Activated T-cell treated with anti-CD3 and anti-CD28 coated beads, Interleukin-2, amount 50 U/mL, for 24 hours (primary cell): ENCODE results near the gene RFLNA.

Experiments used
- DNase-seq: peaks from one replicate; pipeline ENCODE4 v3.0.0-alpha.2; 2020
- H3K27ac Mint-ChIP-seq: 2 replicates; pipeline ENCODE4 v1.8.0; 2020; ENCODE audit warnings: mild to moderate bottlenecking, mixed read lengths
- H3K27me3 Mint-ChIP-seq: 2 replicates; pipeline ENCODE4 v1.8.0; 2020; ENCODE audit warnings: mixed read lengths
- H3K36me3 Mint-ChIP-seq: 2 replicates; pipeline ENCODE4 v1.8.0; 2020; ENCODE audit warnings: low read depth, mixed read lengths
- H3K4me1 Mint-ChIP-seq: 2 replicates; pipeline ENCODE4 v1.8.0; 2020; ENCODE audit warnings: low read depth, mixed read lengths
- H3K4me3 Mint-ChIP-seq: 2 replicates; pipeline ENCODE4 v1.8.0; 2020; ENCODE audit warnings: mild to moderate bottlenecking, moderate library complexity, mixed read lengths
- H3K9me3 Mint-ChIP-seq: 2 replicates; pipeline ENCODE4 v1.8.0; 2020; ENCODE audit warnings: mixed read lengths

RFLNA gene

DNA sequence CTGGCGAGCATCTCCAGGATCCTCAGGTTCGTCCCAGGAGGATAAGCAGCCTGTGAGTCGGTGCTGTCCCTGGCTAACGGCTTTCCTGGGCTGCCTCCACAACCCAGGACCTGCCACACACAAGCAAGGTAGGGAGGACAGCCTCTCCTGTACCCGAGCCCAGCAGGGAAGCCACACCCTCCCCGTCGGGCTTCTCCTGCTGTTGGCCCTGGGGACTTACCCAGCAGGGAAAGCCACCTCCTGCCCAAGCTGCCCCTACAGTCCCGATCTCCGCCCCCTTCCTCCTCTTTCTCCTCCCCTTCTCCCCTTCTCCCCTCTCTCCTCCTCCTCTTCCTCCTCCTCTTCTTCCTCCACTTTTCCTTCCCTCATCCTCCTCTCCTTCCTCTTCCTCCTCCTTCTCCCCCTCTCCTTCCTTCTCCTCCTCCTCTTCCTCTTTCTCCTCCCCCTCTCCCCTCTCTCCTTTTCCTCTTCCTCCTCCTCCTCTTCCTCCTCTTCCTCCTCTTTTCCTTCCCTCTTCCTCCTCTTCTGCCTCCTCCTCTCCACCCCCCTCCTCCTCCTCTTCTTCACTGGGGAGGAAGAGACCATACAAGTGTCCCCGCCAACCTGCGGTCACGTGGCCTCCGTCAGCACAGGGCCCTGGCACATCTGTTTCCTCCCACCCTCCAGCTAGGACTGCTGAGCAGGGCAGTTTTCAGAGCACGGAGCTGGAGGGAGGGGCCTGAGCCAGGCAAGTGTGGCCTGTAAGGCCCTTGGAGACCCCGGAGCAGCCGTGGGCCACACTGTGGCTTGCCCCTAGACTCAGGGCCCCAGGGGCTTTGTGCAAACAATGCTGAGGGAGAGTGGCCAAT is 17.3 kb upstream of the RFLNA start:
- no peaks in the 10 kb centered on the region for H3K9me3 Mint-ChIP-seq
- no peak overlapping the region for H3K4me3 Mint-ChIP-seq
- H3K27ac Mint-ChIP-seq: no peak overlapping the region
- DNase-seq: no peak
- H3K4me1 Mint-ChIP-seq: no peaks in the 10 kb centered on the region
- peaks cover 36% of the 10 kb centered on the region for H3K27me3 Mint-ChIP-seq
- no peaks in the 10 kb centered on the region for H3K36me3 Mint-ChIP-seq

DNA sequence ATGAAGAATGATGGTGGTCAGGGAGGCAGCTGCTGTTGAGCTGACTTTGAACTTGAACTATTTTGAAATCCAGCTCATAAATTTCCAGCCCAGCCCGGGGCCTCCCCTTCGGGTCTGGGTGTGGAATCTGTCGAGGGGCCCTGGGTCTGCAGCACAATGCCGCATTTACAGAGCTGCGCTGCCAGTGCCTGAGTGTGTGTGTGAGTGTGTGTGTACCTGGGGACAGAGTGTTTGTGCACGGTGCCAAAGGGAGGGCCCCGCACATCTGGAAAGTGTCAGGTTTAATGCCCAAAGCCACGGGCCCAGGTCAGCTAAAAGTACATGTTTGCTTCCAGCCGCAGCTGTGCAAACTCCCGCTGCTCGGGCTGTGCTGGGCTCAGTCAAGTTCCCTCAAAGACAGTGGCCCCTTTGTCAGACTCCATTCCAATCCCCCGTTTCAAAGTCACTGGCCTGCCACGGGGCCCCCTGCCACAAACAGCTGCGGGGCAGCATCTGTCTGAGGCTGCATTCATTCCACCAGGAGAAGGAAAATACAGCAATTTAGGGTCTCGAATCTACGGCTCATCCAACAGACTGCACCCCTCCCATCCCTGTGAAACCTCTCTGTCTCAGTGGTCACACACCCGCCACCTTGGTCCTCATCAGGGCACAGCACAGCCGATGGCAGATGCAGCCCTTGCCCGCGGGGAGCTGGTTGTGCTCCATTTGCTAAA is 16.3 kb upstream of the RFLNA start:
- Mint-ChIP-seq H3K36me3 (no peaks in the 10 kb centered on the region), H3K4me3 (no peak overlapping the region), H3K4me1 (no peaks in the 10 kb centered on the region), H3K9me3 (no peaks in the 10 kb centered on the region), H3K27ac (no peak overlapping the region), H3K27me3 (peaks cover 44% of the 10 kb centered on the region)
- DNase-seq: no peak

- Mint-ChIP-seq H3K36me3 (no peaks in the 10 kb centered on the region), H3K4me3 (no peak overlapping the region), H3K27ac (no peak overlapping the region), H3K4me1 (no peaks in the 10 kb centered on the region), H3K27me3 (peaks cover 47% of the 10 kb centered on the region), H3K9me3 (peaks cover 2% of the 10 kb centered on the region)
- DNase-seq: no peak
Observed at GRCh38 chr12:124279315-124279714, 15.6 kb upstream of the RFLNA start.

DNA sequence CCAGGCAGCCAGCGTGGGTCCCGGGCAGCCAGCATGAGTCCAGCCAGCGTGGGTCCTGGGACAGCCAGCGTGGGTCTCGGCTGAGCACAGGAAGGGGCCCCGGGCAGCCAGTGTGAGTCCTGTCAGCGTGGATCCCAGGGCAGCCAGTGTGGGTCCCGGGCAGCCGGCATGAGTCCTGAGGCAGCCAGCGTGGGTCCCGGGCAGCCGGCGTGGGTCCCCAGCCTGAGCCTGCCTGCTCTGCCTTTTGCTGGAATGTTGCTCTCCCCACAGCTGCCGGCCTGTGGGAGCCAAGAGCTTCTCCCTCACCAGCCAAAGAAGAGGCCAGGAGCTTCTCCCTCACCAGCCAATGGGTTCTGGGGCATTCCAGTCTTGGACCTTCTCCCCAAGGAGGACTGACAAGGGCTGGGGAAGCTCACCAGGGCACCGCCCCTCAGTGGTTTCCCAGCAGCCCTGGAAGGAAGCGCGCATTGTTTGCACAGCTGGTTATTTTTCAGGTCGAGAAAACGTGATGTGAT is 15.0 kb upstream of the RFLNA start:
- no peaks in the 10 kb centered on the region for H3K36me3 Mint-ChIP-seq

GRCh38 chr12:124281309-124281708 is 13.6 kb upstream of the RFLNA start:
- H3K27ac Mint-ChIP-seq: no peak overlapping the region
- H3K9me3 Mint-ChIP-seq: peaks cover 13% of the 10 kb centered on the region
- H3K36me3 Mint-ChIP-seq: no peaks in the 10 kb centered on the region
- no peak overlapping the region for H3K4me3 Mint-ChIP-seq
- H3K27me3 Mint-ChIP-seq: peaks cover 62% of the 10 kb centered on the region
- no peaks in the 10 kb centered on the region for H3K4me1 Mint-ChIP-seq
- DNase-seq: no peak

More for the DNA sequence above, 15.0 kb upstream of the RFLNA start:
- peaks cover 8% of the 10 kb centered on the region for H3K9me3 Mint-ChIP-seq
- no peak overlapping the region for H3K4me3 Mint-ChIP-seq
- H3K27me3 Mint-ChIP-seq: peaks cover 53% of the 10 kb centered on the region
- H3K4me1 Mint-ChIP-seq: no peaks in the 10 kb centered on the region
- DNase-seq: no peak
- H3K27ac Mint-ChIP-seq: no peak overlapping the region

GRCh38 chr12:124282287-124282686 is 12.6 kb upstream of the RFLNA start:
- Mint-ChIP-seq H3K4me3 (no peak overlapping the region), H3K9me3 (peaks cover 13% of the 10 kb centered on the region), H3K36me3 (no peaks in the 10 kb centered on the region), H3K4me1 (no peaks in the 10 kb centered on the region), H3K27me3 (peaks cover 64% of the 10 kb centered on the region), H3K27ac (no peak overlapping the region)
- no peak for DNase-seq

GRCh38 chr12:124283326-124283725 is 11.6 kb upstream of the RFLNA start:
- H3K4me1 Mint-ChIP-seq: no peaks in the 10 kb centered on the region
- H3K27me3 Mint-ChIP-seq: peaks cover 67% of the 10 kb centered on the region
- H3K27ac Mint-ChIP-seq: no peak overlapping the region
- no peak for DNase-seq
- no peak overlapping the region for H3K4me3 Mint-ChIP-seq
- no peaks in the 10 kb centered on the region for H3K36me3 Mint-ChIP-seq
- peaks cover 13% of the 10 kb centered on the region for H3K9me3 Mint-ChIP-seq

DNA sequence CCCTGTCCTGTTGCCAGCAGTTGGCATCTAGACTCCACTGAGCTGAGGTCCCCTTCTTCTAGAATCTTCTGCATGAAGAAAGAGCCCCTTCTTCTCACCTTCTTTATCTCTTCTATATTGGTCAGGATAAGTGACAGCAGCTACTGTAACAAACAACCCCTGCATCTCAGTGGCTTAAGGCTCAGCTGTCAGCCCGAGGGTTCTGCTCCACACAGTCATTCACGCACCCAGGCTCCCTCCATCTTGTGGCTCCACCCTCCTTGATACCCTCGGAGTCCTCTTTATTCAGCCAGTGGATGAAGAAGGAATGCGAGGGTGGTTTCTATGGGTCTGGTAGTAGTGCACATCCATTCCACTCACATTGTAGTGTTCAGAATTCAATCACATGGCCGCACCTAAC is 10.5 kb upstream of the RFLNA start:
- Mint-ChIP-seq H3K27me3 (peaks cover 57% of the 10 kb centered on the region), H3K27ac (no peak overlapping the region), H3K4me3 (no peak overlapping the region), H3K36me3 (no peaks in the 10 kb centered on the region), H3K4me1 (no peaks in the 10 kb centered on the region), H3K9me3 (peaks cover 13% of the 10 kb centered on the region)
- DNase-seq: no peak

GRCh38 chr12:124286414-124286813 is 8.5 kb upstream of the RFLNA start:
- Mint-ChIP-seq H3K27ac (no peak overlapping the region), H3K36me3 (no peaks in the 10 kb centered on the region), H3K9me3 (peaks cover 13% of the 10 kb centered on the region), H3K4me3 (no peak overlapping the region), H3K4me1 (no peaks in the 10 kb centered on the region), H3K27me3 (peaks cover 51% of the 10 kb centered on the region)
- DNase-seq: no peak

GRCh38 chr12:124286971-124287370 is 7.9 kb upstream of the RFLNA start:
- peaks cover 13% of the 10 kb centered on the region for H3K9me3 Mint-ChIP-seq

GRCh38 chr12:124289634-124290600 is 5.0 kb upstream of the RFLNA start:
- no peak overlapping the region for H3K27ac Mint-ChIP-seq
- no peaks in the 10 kb centered on the region for H3K36me3 Mint-ChIP-seq
- H3K4me1 Mint-ChIP-seq: no peaks in the 10 kb centered on the region
- peaks cover 46% of the 10 kb centered on the region for H3K27me3 Mint-ChIP-seq
- no peak overlapping the region for H3K4me3 Mint-ChIP-seq
- DNase-seq: no peak
- peaks cover 5% of the 10 kb centered on the region for H3K9me3 Mint-ChIP-seq

More at GRCh38 chr12:124286971-124287370, 7.9 kb upstream of the RFLNA start:
- Mint-ChIP-seq H3K27me3 (peaks cover 51% of the 10 kb centered on the region), H3K36me3 (no peaks in the 10 kb centered on the region), H3K27ac (no peak overlapping the region), H3K4me3 (no peak overlapping the region), H3K4me1 (no peaks in the 10 kb centered on the region)
- no peak for DNase-seq

DNA sequence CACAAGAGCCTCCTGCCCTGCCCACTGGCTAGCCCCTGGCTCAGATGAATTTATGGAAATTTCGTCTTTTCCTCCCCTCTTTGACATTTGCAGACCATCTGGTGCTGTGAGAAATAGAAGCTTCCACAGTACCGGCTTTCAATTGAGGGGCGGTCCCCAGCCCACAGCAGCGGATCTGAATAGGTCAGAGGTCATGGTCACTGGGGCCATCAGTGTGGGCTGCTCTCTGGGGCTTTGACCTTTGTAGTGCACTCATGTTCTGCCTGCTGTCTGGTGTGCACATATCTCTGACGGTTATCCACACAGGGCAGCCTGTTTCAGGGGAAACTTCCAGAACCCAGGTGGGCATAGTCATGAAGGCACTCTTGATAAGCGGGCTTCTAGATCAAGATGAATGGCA is 2.5 kb upstream of the RFLNA start:
- Mint-ChIP-seq H3K27me3 (peaks cover 47% of the 10 kb centered on the region), H3K4me1 (peaks cover 2% of the 10 kb centered on the region), H3K27ac (no peak overlapping the region), H3K9me3 (no peaks in the 10 kb centered on the region), H3K4me3 (no peak overlapping the region), H3K36me3 (no peaks in the 10 kb centered on the region)
- no peak for DNase-seq

DNA sequence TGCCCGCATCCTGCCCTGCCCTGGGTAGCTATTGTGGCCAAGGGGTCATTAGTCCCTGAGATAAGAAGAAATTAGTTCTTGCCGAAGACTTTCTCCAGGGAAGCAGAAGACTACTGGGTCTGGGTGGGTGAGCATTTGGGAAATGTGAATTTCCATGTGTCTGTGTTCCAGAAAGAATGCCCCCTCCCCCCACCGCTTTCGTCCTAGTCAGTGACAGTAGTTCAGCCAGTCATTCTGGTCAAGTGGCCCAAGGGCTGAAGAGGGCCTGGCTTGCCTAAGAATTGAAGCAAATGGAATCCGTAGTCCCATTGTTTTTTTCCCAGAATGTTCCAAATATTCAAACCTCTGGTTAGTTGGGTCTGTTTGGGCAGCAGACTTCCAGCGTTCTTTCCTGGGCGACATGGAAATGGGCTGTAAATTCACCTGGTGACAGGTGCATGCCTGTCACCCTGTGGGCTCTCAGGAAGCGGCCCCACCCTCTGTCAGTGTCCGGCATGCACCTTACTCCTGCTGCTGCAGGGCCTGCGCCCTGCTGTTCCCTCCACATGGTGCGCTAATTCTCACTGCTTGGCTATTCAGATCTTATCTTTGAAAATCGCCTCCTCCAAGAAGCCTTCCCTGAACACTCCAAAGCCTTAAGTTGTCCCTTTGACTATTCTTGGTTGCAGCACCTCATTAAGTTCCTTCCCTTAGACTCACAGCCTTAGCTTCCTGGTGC is 1.4 kb upstream of the RFLNA start:
- Mint-ChIP-seq H3K36me3 (no peaks in the 10 kb centered on the region), H3K27me3 (peaks cover 48% of the 10 kb centered on the region)
- DNase-seq: no peak

More for the DNA sequence above, 1.4 kb upstream of the RFLNA start:
- Mint-ChIP-seq H3K27ac (no peak overlapping the region), H3K4me3 (no peak overlapping the region), H3K9me3 (no peaks in the 10 kb centered on the region), H3K4me1 (peaks cover 2% of the 10 kb centered on the region)
